ENCODE results near the gene NFATC4. TPM values are rescaled to one million over a fixed set of nuclear protein-coding genes. Genes with fewer than 3 reads are reported as not detected.

NFATC4 gene
- total RNA-seq, 4 donors from 2014 or later = 58.6 to 132 (median 99.1) TPM

GRCh38 chr14:24416254-24416931, 48.4 kb downstream of the NFATC4 start:
- no peak for DNase-seq (ENCODE audit: low spot score in 2 of 2)
- H3K27me3 ChIP-seq = no peaks in the 10 kb centered on the region

GRCh38 chr14:24416932-24417619, 49.1 kb downstream of the NFATC4 start:
- H3K27me3 ChIP-seq = no peaks in the 10 kb centered on the region
- TF ChIP-seq EP300 (IDR thresholded peaks at IDR 0.05) (no peak), CTCF (IDR thresholded peaks at IDR 0.05) (no peak), POLR2A (IDR thresholded peaks at IDR 0.05) (no peak)
- H3K4me3 ChIP-seq = no peak overlapping the region
- WGBS, 2 donors = 67 to 78% methylated on average over 16 of the region's 16 CpGs
- no peaks in the 10 kb centered on the region for H3K9me3 ChIP-seq
- no peak for DNase-seq (ENCODE audit: low spot score in 2 of 2)
- H3K4me1 ChIP-seq = peaks cover 0 to 13% (median 0%) of the 10 kb centered on the region in 4 donors
- no peak overlapping the region for H3K27ac ChIP-seq
- peaks cover 0 to 41% (median 0%) of the 10 kb centered on the region in 3 donors for H3K36me3 ChIP-seq

More at GRCh38 chr14:24416254-24416931, 48.4 kb downstream of the NFATC4 start:
- TF ChIP-seq EP300 (IDR thresholded peaks at IDR 0.05) = no peak
- no peak for TF ChIP-seq POLR2A (IDR thresholded peaks at IDR 0.05)
- TF ChIP-seq CTCF (IDR thresholded peaks at IDR 0.05) = no peak
- WGBS, 2 donors = 70 to 72% methylated on average over 9 to 14 of the region's 19 CpGs
- Histone ChIP-seq H3K4me1 (peaks cover 0 to 17% (median 0%) of the 10 kb centered on the region in 4 donors), H3K27ac (no peak overlapping the region), H3K9me3 (no peaks in the 10 kb centered on the region), H3K4me3 (no peak overlapping the region), H3K36me3 (peaks cover 0 to 48% (median 0%) of the 10 kb centered on the region in 3 donors)

GRCh38 chr14:24417832-24418491, 50.0 kb downstream of the NFATC4 start:
- 64 to 77% methylated on average over 6 of the region's 6 CpGs for WGBS, 2 donors
- Histone ChIP-seq H3K27ac (no peak overlapping the region), H3K27me3 (no peaks in the 10 kb centered on the region), H3K4me1 (peaks cover 0 to 13% (median 0%) of the 10 kb centered on the region in 4 donors), H3K4me3 (no peak overlapping the region), H3K36me3 (peaks cover 0 to 33% (median 0%) of the 10 kb centered on the region in 3 donors), H3K9me3 (no peaks in the 10 kb centered on the region)
- DNase-seq (ENCODE audit: low spot score in 2 of 2) = no peak
- TF ChIP-seq CTCF (IDR thresholded peaks at IDR 0.05) (no peak), POLR2A (IDR thresholded peaks at IDR 0.05) (no peak), EP300 (IDR thresholded peaks at IDR 0.05) (no peak)

- WGBS, 2 donors = 61 to 74% methylated on average over 6 of the region's 6 CpGs
- DNase-seq (ENCODE audit: low spot score in 2 of 2) = no peak
- no peak overlapping the region for H3K27ac ChIP-seq
Measured at GRCh38 chr14:24418492-24418873, 50.5 kb downstream of the NFATC4 start.

More at GRCh38 chr14:24418492-24418873, 50.5 kb downstream of the NFATC4 start:
- H3K4me1 ChIP-seq = peaks cover 0 to 13% (median 0%) of the 10 kb centered on the region in 4 donors
- no peak overlapping the region for H3K4me3 ChIP-seq
- H3K36me3 ChIP-seq = peaks cover 0 to 28% (median 0%) of the 10 kb centered on the region in 3 donors
- no peaks in the 10 kb centered on the region for H3K27me3 ChIP-seq
- no peaks in the 10 kb centered on the region for H3K9me3 ChIP-seq
- TF ChIP-seq CTCF (IDR thresholded peaks at IDR 0.05) (no peak), POLR2A (IDR thresholded peaks at IDR 0.05) (no peak), EP300 (IDR thresholded peaks at IDR 0.05) (no peak)

Measured in tibial nerve (tissue), 4 donors.